Adrenal gland (tissue), 12 donors: ENCODE measurements around the gene KPNA5. TPM values are rescaled to one million over a fixed set of nuclear protein-coding genes. Genes with fewer than 3 reads are reported as not detected.

ENCODE experiments used
- DNase-seq, 7 donors: peaks; one replicate each; pipeline ENCODE4 v3.0.0-alpha.2; 2019 to 2020
- H3K27ac ChIP-seq, 5 donors: fragments of 200-600 bp; sonication (generic) in 4 of 5; 1 replicate in 3 of 5; 2 replicates in 2 of 5; pipeline versions ENCODE4 v1.5.1 to v1.8.0; 2016 to 2020; ENCODE audit warnings: mild to moderate bottlenecking in 1 of 5
- H3K27me3 ChIP-seq: fragments of 200-600 bp; 2 replicates; pipeline ENCODE4 v1.8.0; 2021
- H3K36me3 ChIP-seq, 2 donors: fragments of 200-600 bp; replicated peaks in 1 of 2; 1 replicate in 1 of 2; 2 replicates in 1 of 2; pipeline versions ENCODE4 v1.5.1 to v1.8.0; 2018 to 2022
- H3K4me1 ChIP-seq, 2 donors: fragments of 200-600 bp; replicated peaks in 1 of 2; 1 replicate in 1 of 2; 2 replicates in 1 of 2; pipeline versions ENCODE4 v1.5.1 to v1.8.0; 2018 to 2021
- H3K4me3 ChIP-seq, 4 donors: fragments of 200-600 bp; sonication (generic) in 3 of 4; one replicate each; pipeline ENCODE4 v1.5.1; 2016 to 2018
- H3K9me3 ChIP-seq, 3 donors: fragments of 200-600 bp; sonication (generic) in 1 of 3; replicated peaks in 1 of 3; 1 replicate in 2 of 3; 2 replicates in 1 of 3; pipeline versions ENCODE4 v1.5.1 to v1.8.0; 2016 to 2021
- CTCF ChIP-seq, 6 experiments: fragments of 450-650 bp in 4 of 6; fragments of 200-600 bp in 2 of 6; sonication (generic) in 1 of 6; IDR thresholded peaks; 1 replicate in 5 of 6; 2 replicates in 1 of 6; pipeline versions ENCODE4 v1.5.1 to v1.8.0; 2016 to 2021; ENCODE audit warnings: antibody characterized with exemption in 6 of 6, mild to moderate bottlenecking in 2 of 6, moderate library complexity in 1 of 6
- POLR2A ChIP-seq, 2 donors: fragments of 450-650 bp; IDR thresholded peaks; one replicate each; pipeline ENCODE4 v1.6.1; 2017; ENCODE audit warnings: antibody characterized with exemption in 2 of 2, mild to moderate bottlenecking in 2 of 2, moderate library complexity in 1 of 2
- WGBS, 4 donors: extraction: QIAGEN DNeasy Blood & Tissue Kit in 2 of 4; methylation state at CpG; one replicate each; pipeline versions ENCODE4 v1.1.5 to v1.1.7; 2013 to 2017; 5-methylcytosine and 5-hydroxymethylcytosine counted together
- intact Hi-C, 2 donors: fragments of 100-400 bp; cut with DNase I; formaldehyde crosslinking; loops; one replicate each; pipeline versions ENCODE4 v1.14.1 to v1.15.0; 2022 to 2023
- polyA plus RNA-seq, 3 donors: library from polyadenylated mRNA; stranded (reverse); fragments of 200-250 nt in 2 of 3; fragments of 350-450 nt in 1 of 3; fragmentation: Illumina TruSeq in 1 of 3; extraction: RNeasy Lipid Tissue Mini Kit (QIAGEN cat#74804) in 1 of 3; gene quantifications; one replicate each; pipeline ENCODE4 v1.2.3, GENCODE V29; 2013 to 2014
- total RNA-seq, 9 donors: library from RNA; depleted of rRNA in 4 of 9; stranded (reverse); fragments of >200 nt in 4 of 9; fragments of 120-200 nt in 1 of 9; fragmentation: NEBNext Ultra II Directional in 1 of 9; extraction: Animal tissue kit (Norgen Biotek cat#: 25700) in 1 of 9; gene quantifications; one replicate each; pipeline versions ENCODE4 v1.1.0 to v1.2.4, GENCODE V29; 2013 to 2023
- donor health status: healthy with polysubstance abuse.
- donor health status: Bipolar disorder and iron deficiency.
- donor health status: DM: yes; HTN: yes; CAD: no.
- donor health status: DM: no; HTN: no; CAD: no.
- donor health status: DM: no; HTN: no; CAD: no.
- donor health status: DM: yes; HTN: yes; CAD: no.

Gene KPNA5
- total and polyA plus RNA-seq, 12 donors = 2.7 to 31.6 (median 9.0) TPM

GRCh38 chr6:116766506-116767176 lies 85.6 kb downstream of the KPNA5 start:
- no peak overlapping the region for H3K27ac ChIP-seq
- H3K36me3 ChIP-seq = no peaks in the 10 kb centered on the region
- H3K27me3 ChIP-seq = no peaks in the 10 kb centered on the region
- H3K4me3 ChIP-seq = no peak overlapping the region
- H3K9me3 ChIP-seq = no peaks in the 10 kb centered on the region
- 66 to 69% (median 68%) methylated on average over 5 of the region's 5 CpGs for WGBS, 4 donors
- TF ChIP-seq POLR2A (IDR thresholded peaks at IDR 0.05) (no peak), CTCF (IDR thresholded peaks at IDR 0.05) (no peak)
- intact Hi-C loops = no loop called here
- peaks cover 0 to 4% of the 10 kb centered on the region in 2 donors for H3K4me1 ChIP-seq
- no peak for DNase-seq

DNA sequence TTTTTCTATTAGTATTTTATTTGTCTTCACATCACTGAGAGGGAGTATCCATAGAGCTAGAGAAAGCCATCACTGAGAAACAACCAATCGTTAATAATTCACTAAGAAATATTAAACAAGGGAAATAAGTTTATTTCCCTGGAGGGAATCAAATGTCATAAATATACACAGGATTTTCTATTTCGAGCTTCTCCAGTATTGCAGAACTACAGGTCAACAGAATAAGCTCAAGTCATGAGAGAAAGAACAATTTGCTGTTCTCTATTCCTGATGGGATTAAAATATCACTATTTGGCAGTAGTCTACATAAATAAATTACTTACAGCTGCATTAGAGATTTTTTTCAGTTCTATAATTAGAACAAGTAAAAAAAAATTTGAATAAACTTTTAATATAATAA lies 86.7 kb downstream of the KPNA5 start:
- Histone ChIP-seq H3K27me3 (no peaks in the 10 kb centered on the region), H3K9me3 (no peaks in the 10 kb centered on the region), H3K36me3 (no peaks in the 10 kb centered on the region), H3K4me3 (no peak overlapping the region), H3K4me1 (peaks cover 0 to 4% of the 10 kb centered on the region in 2 donors), H3K27ac (no peak overlapping the region)
- intact Hi-C loops = no loop called here
- 56 to 65% (median 62%) methylated on average over 2 of the region's 2 CpGs for WGBS, 4 donors
- no peak for DNase-seq
- no peak for TF ChIP-seq CTCF (IDR thresholded peaks at IDR 0.05)
- no peak for TF ChIP-seq POLR2A (IDR thresholded peaks at IDR 0.05)

DNA sequence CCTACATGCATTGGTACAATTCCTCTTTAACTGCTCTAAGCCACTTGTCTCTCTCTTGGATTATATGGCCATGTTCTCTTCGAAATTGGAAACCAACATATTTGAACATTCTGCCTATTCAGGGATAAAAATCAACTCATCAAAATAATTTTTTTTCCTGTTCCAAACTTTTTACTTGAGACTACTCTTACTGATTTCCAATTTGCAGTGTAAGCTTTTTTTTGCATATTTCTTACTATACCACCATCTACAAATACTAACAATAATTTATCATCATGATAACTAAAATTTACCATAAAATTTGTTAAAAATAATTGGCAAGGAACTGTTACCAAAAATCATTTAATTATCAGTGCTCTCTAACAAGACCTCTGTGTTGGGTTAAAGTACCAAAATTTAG lies 91.4 kb downstream of the KPNA5 start:
- intact Hi-C loops = no loop called here

DNA sequence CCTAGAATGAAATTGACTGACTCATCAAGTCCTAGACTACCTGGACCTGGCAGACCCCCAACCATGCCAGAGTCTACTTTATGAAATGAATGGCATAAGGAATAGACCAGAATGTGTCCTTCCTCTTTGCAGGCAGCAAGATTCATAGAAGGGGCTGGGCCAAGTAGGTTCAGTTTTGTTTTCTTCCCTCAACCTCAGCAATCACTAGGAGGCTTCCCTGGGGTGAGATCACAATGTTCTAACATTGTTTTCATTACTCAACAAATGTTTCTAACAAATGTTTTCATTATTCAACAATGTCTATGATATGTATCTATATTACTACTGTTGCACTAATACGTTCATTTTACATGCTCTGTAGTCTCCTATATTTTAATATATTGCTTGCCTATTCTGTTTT lies 92.9 kb downstream of the KPNA5 start:
- no peaks in the 10 kb centered on the region for H3K9me3 ChIP-seq
- no peak overlapping the region for H3K4me3 ChIP-seq
- intact Hi-C loops = no loop called here
- H3K27me3 ChIP-seq = no peaks in the 10 kb centered on the region
- TF ChIP-seq POLR2A (IDR thresholded peaks at IDR 0.05) = no peak
- TF ChIP-seq CTCF (IDR thresholded peaks at IDR 0.05) = no peak
- no peaks in the 10 kb centered on the region for H3K36me3 ChIP-seq
- whole genome bisulfite sequencing, 4 donors = 54 to 78% (median 58%) methylated on average over 1 of the region's 1 CpG
- DNase-seq = no peak
- H3K27ac ChIP-seq = no peak overlapping the region
- no peaks in the 10 kb centered on the region for H3K4me1 ChIP-seq

More for the DNA sequence above, 91.4 kb downstream of the KPNA5 start:
- Histone ChIP-seq H3K9me3 (no peaks in the 10 kb centered on the region), H3K4me3 (no peak overlapping the region), H3K27ac (no peak overlapping the region), H3K36me3 (no peaks in the 10 kb centered on the region), H3K4me1 (no peaks in the 10 kb centered on the region), H3K27me3 (no peaks in the 10 kb centered on the region)
- TF ChIP-seq POLR2A (IDR thresholded peaks at IDR 0.05) (no peak), CTCF (IDR thresholded peaks at IDR 0.05) (no peak)
- 63 to 81% (median 73%) methylated on average over 1 of the region's 1 CpG for WGBS, 4 donors
- no peak for DNase-seq
